ENCODE measurements around the gene TBK1. TPM values are rescaled to one million over a fixed set of nuclear protein-coding genes. Genes with fewer than 3 reads are reported as not detected.

Gene TBK1
- total and polyA plus RNA-seq, 2 of the 13 experiments (the other 11 are each of a cell fraction or from before 2014, with no cell fraction given), result 10.3 to 25.2 TPM

DNA sequence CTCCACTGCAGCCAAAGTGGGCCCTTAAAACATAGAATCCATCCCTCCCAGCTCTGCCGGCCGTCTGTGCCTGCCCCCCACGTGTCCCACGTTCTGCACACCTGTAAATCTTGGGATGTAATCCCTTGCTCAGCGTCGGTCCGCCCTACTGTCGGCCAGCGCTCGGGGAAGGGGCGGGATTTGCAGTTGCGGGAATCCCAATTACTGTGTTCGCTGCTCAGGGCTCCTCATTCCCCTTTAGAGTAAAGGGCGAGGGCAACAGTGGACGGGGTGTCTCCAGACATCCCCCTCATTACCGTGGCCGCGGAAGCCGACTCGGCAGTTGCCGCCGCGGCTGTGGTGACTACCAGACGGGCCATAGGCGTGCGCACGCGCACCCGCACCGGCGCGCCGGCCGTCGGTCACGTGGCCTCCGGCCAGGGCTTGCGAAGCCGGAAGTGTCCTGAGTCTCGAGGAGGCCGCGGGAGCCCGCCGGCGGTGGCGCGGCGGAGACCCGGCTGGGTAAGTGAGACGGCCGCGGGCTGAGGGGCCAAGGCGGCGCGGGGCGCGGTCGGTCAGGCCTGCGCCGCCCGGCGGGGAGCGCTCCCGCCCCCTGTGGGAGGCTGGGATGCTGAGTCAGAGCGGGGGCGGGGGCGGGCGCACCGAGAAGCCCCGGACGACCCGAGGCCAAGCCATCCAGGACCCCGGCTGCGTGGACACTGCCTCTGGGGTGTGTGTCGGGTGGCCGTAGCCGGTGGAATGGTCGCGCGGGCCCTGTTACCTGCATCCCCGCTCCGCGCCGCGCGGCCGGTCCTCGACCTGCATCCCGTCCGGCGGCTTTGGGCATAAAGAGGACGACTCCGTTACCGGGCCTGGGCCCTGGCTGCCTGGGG lies at the start of gene TBK1 (continued):
- TF ChIP-seq, protein P1, sequence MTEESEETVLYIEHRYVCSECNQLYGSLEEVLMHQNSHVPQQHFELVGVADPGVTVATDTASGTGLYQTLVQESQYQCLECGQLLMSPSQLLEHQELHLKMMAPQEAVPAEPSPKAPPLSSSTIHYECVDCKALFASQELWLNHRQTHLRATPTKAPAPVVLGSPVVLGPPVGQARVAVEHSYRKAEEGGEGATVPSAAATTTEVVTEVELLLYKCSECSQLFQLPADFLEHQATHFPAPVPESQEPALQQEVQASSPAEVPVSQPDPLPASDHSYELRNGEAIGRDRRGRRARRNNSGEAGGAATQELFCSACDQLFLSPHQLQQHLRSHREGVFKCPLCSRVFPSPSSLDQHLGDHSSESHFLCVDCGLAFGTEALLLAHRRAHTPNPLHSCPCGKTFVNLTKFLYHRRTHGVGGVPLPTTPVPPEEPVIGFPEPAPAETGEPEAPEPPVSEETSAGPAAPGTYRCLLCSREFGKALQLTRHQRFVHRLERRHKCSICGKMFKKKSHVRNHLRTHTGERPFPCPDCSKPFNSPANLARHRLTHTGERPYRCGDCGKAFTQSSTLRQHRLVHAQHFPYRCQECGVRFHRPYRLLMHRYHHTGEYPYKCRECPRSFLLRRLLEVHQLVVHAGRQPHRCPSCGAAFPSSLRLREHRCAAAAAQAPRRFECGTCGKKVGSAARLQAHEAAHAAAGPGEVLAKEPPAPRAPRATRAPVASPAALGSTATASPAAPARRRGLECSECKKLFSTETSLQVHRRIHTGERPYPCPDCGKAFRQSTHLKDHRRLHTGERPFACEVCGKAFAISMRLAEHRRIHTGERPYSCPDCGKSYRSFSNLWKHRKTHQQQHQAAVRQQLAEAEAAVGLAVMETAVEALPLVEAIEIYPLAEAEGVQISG (CRISPR knock-in tag; IDR thresholded peaks at IDR 0.05), result peak; percentile 76
- TF ChIP-seq ASH2L (IDR thresholded peaks at IDR 0.05; ENCODE audit: insufficient read length, low read depth, low read length), result peak; percentile 88
- TF ChIP-seq HNF4G (IDR thresholded peaks at IDR 0.05; ENCODE audit: borderline replicate concordance, low read depth, low read length), result no peak
- TF ChIP-seq HNF4G (CRISPR knock-in tag; IDR thresholded peaks at IDR 0.05; ENCODE audit: borderline replicate concordance, low read depth), result no peak
- TF ChIP-seq, protein P2, sequence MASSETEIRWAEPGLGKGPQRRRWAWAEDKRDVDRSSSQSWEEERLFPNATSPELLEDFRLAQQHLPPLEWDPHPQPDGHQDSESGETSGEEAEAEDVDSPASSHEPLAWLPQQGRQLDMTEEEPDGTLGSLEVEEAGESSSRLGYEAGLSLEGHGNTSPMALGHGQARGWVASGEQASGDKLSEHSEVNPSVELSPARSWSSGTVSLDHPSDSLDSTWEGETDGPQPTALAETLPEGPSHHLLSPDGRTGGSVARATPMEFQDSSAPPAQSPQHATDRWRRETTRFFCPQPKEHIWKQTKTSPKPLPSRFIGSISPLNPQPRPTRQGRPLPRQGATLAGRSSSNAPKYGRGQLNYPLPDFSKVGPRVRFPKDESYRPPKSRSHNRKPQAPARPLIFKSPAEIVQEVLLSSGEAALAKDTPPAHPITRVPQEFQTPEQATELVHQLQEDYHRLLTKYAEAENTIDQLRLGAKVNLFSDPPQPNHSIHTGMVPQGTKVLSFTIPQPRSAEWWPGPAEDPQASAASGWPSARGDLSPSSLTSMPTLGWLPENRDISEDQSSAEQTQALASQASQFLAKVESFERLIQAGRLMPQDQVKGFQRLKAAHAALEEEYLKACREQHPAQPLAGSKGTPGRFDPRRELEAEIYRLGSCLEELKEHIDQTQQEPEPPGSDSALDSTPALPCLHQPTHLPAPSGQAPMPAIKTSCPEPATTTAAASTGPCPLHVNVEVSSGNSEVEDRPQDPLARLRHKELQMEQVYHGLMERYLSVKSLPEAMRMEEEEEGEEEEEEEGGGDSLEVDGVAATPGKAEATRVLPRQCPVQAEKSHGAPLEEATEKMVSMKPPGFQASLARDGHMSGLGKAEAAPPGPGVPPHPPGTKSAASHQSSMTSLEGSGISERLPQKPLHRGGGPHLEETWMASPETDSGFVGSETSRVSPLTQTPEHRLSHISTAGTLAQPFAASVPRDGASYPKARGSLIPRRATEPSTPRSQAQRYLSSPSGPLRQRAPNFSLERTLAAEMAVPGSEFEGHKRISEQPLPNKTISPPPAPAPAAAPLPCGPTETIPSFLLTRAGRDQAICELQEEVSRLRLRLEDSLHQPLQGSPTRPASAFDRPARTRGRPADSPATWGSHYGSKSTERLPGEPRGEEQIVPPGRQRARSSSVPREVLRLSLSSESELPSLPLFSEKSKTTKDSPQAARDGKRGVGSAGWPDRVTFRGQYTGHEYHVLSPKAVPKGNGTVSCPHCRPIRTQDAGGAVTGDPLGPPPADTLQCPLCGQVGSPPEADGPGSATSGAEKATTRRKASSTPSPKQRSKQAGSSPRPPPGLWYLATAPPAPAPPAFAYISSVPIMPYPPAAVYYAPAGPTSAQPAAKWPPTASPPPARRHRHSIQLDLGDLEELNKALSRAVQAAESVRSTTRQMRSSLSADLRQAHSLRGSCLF (CRISPR knock-in tag; IDR thresholded peaks at IDR 0.05; ENCODE audit: borderline replicate concordance), result no peak
- TF ChIP-seq HMGXB3 (CRISPR knock-in tag; IDR thresholded peaks at IDR 0.05; ENCODE audit: borderline replicate concordance), result no peak
- TF ChIP-seq HMG20A (CRISPR knock-in tag; IDR thresholded peaks at IDR 0.05; ENCODE audit: borderline replicate concordance), result 0 out of 2 replicates have a peak, but pooled peaks have one; percentile 23
- no peak for TF ChIP-seq ZNF382 (CRISPR knock-in tag; IDR thresholded peaks at IDR 0.05; ENCODE audit: borderline replicate concordance)
- no peak for TF ChIP-seq ZKSCAN8 (CRISPR knock-in tag; IDR thresholded peaks at IDR 0.05; ENCODE audit: borderline replicate concordance)
- peak; percentile 45; the same call in 1 of the 2 replicates for TF ChIP-seq NRL (CRISPR knock-in tag; IDR thresholded peaks at IDR 0.05; ENCODE audit: borderline replicate concordance)
- TF ChIP-seq MIER2 (CRISPR knock-in tag; IDR thresholded peaks at IDR 0.05), result no peak
- TF ChIP-seq PHF21A (CRISPR knock-in tag; IDR thresholded peaks at IDR 0.05), result peak; percentile 75
- peak; percentile 69 for TF ChIP-seq RBM22 (optimal IDR thresholded peaks at IDR 0.05; ENCODE audit: low read length)
- TF ChIP-seq ZNF879 (CRISPR knock-in tag; IDR thresholded peaks at IDR 0.05), result 0 out of 2 replicates have a peak, but pooled peaks have one; percentile 56
